NB4 (cell line): ENCODE results near the gene GLI1.

Experiments
- CTCF ChIP-seq: IDR thresholded peaks from one replicate; pipeline ENCODE4 v1.5.1; 2012; ENCODE audit warnings: low read depth, low read length
- POLR2A ChIP-seq: IDR thresholded peaks from 2 replicates; pipeline ENCODE4 v1.6.1; 2011; ENCODE audit warnings: mild to moderate bottlenecking; ENCODE audit not compliant: insufficient read length; ENCODE audit errors: extremely low read depth

GRCh38 chr12:57428965-57429364 is 30.6 kb upstream of the GLI1 start:
- TF ChIP-seq POLR2A (no peak), CTCF (no peak)
